ENCODE measurements around the gene MLST8.

The MLST8 gene

DNA sequence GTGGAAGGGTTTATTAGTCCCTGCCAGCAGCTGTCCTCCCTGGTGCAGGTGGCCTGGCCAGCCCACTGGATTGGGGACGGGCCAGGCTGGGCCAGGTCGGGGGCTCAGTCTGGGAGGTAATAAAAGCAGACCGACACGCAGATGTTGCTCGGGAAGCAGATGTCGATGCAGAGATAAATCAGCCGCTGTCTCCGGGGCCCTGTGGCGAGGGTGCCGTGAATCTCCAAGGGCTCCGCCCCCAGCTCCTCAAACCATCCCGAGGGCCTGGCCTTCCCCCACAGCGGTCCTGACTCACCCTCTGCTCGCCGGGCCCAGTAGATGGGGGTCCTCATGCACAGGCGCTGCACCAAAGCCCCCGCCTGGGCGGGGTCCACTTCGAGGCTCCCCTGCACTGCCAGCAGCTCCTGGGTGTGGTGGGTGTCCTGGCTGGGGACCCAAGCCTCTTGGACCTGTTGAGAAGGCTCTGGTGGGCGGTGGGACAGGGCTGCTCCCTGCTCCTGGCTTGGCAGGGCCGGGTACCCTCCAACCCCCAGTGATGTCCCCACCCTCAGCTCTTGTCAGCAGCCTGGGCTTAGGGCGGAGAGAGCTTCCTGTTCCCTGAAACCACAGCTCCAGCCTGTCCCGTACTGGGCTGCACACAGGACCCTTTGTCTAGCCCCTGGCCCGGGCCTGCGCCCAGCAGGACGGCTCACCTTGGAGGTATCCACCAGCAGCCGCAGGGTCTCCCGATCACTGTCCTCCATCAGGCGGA is 4.2 kb downstream of the MLST8 start:
- no peak for DNase-seq (ENCODE audit: low spot score)

DNA sequence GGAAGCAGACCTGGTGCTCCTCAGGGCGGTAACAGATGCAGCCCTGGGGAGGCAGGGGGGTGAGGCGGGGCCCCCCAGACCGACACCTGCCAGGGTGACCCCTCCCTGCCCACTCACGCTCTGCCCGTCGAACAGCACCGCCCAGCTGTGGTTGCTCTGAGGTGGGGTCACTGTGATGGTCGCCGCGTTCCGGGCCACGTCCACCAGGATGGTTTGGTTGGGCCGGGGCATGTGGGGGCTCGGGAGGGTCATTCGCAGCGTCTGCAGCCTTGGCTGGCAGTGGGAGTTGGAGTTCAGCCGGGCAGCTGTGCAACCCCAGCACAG is 4.7 kb downstream of the MLST8 start:
- no peak for DNase-seq (ENCODE audit: low spot score)

DNA sequence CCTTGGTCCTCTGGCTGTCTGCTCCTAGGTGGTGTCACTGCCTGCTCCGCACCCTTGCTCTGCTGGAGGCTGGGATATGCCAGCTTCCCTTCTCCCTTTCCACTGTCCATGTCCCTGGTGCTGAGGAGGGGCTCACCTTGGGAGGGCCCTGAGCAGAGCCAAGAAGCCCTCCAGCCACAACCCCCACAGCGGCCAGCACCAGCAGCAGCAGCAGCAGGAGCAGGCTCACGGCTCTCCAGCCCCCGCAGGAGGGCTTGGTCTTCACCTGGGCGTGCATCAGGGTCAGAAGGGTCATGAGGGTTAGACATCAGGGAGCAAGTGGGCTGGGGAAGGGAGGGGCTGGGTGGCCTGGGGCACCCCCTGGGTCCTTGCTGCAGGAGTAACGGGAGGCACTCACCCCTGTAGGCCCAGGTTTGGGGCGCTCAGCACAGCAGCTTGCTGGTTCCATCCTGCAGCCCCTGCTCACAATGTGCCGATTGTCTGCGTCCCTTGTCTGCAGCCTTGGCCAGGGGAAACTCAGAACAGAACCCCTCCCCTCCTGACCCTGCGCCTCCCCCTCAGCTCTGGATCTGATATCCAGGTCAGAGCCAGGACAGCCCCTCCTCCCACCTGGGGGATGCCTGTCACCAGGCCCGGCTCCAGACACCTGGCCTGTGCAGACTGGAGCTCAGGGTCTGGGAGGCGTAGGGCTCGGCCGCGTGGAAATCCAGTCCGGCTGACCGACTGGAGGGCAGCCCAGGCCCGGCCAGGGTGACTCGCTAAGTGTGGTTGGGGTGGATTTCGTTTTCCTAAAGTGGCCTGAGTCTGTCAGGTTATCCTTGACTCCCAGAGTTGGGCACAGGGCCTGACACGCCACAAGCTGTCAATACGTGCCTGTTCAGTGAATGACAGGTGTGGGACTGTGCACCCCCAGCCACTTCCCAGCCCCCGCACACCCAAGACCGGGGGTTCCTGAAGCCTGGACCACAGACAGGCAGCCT is 5.4 kb downstream of the MLST8 start, which contains the start of gene BRICD5:
Gene BRICD5, minus strand, starts transcription at position 478 of the 980 bp plus-strand sequence. Its CDS starts 30 bp downstream, at position 448.
- no peak for DNase-seq (ENCODE audit: low spot score)

DNA sequence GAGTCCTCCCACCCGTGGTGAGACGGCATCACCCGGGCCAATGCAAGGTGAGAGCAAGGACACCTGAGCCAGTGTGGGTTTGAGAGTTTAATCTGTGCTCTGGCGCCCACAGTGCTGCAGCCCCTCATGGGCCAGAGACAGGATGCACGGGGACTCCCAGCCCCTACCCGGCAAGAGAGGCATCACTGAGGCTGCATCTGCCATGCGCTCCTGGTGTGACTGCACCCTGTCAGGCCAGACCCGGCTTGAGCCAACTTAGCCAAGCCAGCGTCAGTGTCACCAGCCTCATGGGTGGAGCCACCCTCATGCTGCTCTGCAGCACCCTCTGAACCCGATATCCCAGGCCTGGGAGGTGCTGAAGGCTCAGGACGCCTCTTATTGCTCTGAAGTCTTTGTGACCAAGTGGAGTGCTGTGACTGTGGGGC is 6.7 kb downstream of the MLST8 start:
- no peak for DNase-seq (ENCODE audit: low spot score)

DNA sequence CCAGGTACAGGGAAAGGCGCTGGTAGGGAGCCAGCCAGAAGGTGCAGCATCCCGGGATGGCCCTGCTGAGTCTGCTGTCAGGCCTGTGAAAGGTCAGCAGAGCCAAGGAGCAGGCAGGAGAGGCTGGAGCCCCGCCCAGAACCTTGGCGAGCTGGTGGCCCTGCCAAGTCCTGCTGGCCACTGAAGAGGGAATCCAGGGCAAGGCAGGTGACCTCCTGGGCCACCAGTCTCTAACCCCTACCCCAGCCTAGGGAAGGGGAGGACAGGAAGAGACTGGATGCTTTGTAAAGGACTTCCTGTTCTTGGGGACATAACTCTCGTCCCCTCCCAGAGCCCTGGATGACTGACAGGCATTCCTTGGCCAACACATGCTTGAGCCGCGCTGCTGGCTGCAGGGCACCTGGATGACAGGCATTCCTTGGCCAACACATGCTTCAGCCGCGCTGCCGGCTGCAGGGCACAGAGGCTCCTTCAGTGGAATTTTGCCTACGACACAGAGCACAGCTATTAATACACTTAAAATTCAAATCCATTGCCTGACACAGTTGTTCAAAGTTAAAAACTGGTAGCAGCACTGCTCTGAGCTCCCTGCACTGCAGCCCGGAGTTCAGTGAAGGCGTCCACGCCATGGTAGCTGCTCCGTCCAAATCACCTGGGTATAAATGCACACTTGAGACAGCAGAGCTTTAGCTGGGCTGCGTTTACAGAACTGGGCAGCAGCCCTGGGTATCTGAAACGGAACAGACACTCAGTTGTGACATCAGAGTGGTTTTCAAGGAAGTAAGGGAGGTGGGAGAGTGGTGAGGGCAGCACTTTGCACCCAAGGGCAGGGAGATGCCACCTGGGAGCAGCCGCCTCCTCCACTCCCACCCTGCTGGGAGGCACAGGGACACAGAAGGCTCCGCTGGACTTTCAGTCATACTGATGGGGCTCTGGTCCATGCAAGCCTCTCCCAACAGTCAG is 7.4 kb downstream of the MLST8 start:
- DNase-seq (ENCODE audit: low spot score) = no peak

DNA sequence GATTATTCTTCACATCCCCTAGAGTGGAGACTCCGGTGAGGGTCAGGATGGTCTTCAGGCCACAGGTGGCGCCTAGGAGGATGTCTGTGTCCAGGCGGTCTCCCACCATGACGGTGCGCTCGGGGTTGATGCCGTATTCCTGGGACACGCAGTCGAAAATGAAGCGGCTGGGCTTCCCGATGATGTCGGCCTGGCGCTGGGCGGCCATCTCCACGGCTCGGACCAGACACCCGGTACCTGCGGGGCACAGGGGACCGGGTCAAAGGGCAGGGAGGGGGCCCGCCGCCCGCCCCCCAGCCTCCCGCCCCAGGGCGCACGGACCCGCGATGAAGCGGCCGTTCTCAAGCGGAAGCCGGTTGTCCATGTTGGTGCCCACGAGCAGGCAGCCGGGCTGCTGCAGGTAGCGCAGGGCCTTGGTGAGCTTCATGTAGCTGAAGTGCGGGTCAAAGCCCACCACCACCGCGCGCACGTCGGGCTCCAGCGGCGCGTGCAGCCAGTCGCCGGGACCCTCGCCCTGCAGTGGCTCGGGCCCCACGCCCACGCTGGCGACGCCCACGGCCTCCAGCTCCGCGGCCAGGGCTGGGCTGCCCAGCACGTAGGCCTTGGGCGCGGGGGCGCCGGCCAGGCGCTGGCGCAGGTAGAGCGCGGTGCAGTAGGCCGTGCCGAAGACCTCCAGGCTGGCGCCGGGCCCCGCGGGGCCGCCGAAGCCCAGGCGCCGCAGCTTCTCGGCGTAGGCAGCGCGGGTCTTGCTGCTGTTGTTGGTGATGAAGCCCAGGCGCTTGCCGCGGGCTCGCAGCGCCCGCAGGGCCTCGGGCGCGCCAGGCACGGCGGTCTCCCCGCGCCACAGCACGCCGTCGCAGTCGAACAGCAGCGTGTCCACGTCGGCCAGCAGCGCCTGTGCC is 8.8 kb downstream of the MLST8 start:
- no peak for DNase-seq (ENCODE audit: low spot score)

DNA sequence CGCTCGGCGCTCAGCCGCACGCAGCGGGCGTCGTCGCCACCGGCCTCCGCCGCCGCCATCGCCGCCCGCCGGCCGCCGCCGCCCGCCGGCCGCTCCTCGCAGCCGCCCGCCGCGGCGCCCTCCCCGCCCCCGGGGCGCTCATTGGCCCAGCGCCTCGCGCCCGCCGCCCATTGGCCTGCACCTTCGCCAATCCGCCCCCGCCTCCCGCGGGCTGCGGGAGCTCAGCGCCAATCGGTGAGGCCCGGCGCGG is 9.4 kb downstream of the MLST8 start, which contains the start of gene PGP:
Gene PGP, minus strand, starts transcription at position 122 of the 250 bp plus-strand sequence. Its CDS starts 63 bp downstream, at position 59.
- peak; percentile 99 for DNase-seq (ENCODE audit: low spot score)

DNA sequence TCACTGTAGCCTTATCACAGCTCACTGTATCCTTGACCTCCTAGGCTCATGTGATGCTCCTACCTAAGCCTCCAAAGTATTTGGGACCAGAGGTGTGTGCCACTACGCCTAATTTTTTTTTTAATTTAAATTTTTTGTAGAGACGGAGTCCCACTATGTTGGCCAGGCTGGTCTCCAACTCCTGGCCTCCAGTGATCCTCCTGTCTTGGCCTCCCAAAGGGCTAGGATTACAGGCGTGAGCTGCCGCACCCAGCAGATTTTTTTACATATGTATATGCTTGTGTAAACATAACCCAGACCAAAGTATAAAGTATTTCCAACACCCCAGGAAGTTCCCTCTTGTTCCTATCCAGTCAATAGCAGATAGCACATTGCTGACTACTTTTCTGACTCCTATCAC is 11.1 kb downstream of the MLST8 start:
- DNase-seq (ENCODE audit: low spot score) = no peak

DNA sequence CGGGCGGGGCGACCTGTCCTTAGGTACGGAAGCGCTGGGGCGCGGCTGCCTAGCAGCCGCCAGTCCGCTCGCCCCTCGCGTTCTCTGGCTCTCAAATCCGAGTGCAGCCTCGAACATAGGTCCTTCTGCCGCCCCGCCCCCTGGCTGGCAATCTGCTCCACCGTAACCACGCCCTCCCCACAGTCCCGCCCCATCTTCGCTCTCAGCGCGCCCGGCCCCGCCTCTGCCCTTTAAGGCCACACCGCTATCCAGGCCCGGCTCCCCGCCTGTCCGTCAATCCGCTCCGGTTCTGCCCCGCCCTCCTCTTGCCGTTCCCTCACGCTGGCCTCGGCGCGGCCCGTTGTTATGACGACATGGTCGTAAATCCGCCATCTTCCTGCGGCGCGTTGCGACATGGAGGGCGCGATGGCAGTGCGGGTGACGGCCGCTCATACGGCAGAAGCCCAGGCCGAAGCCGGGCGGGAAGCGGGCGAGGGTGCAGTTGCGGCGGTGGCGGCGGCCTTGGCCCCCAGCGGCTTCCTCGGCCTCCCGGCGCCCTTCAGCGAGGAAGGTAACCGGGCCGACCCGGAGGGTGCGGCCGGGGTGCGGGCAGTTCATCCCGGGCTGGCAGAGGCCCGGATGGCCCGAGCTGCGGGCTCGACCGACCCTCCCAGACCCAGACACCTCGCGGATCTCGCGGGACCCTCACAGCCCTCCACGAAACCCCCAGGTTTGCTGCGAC is 18.1 kb downstream of the MLST8 start, which contains the start of gene E4F1:
Gene E4F1, plus strand, starts transcription at position 371 of the 721 bp plus-strand sequence. Its CDS starts 23 bp downstream, at position 394.
- DNase-seq (ENCODE audit: low spot score) = peak; percentile 98

DNA sequence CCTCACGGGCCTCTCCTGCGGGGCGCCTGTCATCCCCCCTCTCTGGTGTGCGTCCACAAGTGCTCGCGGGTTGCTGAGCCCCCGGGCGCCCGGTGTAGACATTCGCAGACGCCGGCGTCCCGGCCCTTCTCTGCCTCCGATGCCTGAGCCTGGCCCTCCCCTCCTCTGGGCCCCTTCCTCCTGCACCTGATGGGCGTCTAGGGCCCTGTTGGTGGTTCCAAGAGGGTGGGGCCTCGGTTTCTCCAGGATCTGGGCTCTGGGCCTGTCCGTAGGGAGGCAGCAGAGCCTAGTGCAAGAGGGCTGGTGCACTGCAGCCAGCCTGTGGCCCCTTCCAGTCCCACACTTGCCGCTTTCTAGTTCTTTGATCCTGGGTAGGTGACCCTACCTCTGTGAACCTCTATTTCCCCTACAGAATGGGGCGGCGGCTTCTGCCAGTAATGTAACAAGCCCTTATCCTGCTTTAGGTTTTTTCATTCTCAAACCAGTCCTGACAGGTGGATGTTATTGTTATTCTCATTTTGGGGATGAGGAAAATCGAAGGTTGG is 18.8 kb downstream of the MLST8 start:
- peak; percentile 73 for DNase-seq (ENCODE audit: low spot score)

DNA sequence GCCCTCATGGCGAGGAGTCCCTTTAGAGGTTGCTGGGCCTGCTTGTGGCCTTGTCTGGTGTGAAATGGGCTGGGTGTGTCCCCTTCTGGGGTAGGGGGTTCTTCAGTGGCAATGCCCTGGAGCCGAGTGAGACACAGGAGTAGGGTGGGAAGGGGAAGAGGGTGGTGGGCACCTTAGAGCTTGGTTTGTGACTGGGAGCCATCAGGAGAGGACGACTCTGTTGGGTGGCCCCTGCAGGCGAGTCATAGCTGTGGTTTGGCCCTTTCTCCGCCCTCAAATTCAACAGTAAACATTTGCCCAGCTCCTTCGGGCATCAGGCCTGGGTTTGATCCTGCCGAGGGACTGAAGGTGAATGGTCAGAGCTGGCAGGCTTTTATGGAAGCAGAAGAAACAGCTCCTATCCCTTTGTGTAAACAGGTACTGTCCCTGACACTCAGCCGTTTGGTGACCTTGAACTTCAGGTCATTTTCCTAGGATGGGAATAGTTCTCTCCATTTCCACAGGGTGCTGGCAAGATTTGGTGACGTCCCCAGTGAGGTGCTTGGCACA is 21.1 kb downstream of the MLST8 start:
- DNase-seq (ENCODE audit: low spot score) = no peak

DNA sequence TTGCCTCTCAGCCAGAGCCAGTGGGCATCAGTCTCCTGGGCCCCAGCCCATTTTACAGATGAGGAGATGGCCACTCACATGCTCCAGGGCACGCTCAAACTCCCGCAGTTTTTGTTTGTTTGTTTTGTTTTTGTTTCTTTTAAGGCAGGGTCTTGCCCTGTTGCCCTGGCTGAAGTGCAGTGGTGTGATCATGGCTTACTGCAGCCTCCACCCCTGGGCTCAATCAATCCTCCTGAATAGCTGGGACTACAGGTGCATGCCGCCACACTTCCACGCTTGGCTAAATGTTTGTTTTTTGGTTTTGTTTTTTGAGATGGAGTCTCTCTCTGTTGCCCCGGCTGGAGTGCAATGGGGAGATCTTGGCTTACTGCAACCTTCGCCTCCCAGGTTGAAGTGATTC is 21.7 kb downstream of the MLST8 start:
- DNase-seq (ENCODE audit: low spot score) = no peak

DNA sequence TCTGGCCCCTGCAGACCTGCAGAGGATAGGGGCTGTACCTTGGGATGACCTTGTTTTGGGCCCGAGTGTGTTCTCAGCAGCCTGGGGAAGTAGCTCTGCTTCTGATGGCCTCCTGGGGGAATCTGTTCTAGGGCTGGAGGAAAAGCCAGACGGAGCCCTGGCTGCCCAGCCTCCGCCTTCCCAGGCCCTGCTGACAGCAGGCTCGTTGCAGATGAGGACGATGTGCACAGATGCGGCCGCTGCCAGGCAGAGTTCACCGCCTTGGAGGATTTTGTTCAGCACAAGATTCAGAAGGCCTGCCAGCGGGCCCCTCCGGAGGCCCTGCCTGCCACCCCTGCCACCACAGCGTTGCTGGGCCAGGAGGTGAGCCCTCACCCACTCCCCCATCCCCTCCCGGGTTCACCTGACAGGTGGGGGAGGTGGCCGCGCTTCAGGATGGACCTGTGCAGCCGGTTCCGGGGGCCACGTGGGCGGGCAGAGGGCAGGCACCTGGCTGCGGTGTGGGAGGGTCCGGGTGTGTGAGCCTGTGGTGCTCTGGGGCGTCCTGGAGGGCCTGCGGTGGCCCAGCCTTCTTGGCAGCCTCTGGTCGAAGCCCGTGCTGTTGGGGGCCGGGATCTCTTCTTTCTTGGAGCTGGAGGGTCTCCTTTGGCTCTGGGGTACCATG is 23.0 kb downstream of the MLST8 start:
- DNase-seq (ENCODE audit: low spot score) = no peak

DNA sequence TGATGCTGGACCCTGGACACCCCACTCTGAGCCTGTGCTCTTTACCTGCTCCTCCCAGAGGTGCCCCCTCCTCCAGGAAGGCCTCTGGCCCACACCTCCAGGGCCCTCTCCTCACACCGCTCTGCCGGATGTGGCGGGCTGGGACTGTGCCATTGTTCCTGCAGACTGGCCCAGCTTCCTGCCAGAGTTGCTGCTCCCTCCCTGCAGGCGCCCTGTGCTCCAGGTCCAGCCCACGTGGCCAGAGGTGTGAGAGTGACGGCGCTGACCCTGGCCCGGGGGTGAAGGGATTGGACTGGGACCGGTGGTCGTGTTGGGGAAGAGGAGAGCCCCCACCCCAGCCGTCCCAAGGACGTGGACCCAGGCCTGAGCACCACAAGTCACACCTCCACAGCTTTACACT is 23.8 kb downstream of the MLST8 start:
- DNase-seq (ENCODE audit: low spot score) = no peak

DNA sequence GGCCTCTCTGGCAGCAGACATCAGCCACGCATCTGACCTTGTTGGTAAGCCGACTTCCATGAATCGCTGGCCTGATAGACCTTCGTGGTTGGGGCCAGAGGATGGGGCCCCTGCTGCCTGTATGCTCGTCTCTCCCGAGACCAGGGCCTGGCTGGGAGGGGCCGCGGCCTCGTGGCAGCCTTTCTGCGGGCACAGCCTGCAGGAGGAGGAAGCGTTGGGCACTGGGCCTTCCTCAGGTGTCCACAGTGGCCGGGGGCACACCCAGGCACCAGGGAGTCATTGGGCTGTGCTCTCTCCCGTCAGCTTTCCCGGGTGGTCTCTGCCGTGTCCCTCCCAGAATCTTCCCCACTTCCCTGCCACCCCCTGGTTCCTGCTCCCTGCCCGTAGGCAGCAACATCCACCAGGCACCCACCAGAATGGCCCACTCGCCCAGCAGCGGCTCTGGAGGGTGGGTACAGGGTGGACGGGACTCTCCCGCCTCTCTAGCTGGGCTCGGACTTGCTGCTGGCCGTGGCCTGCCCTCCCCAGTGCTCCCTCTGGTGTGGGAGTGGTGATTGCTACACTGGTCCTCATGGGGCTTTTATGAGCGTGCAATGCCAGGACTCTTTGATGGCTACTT is 24.5 kb downstream of the MLST8 start:
- no peak for DNase-seq (ENCODE audit: low spot score)

DNA sequence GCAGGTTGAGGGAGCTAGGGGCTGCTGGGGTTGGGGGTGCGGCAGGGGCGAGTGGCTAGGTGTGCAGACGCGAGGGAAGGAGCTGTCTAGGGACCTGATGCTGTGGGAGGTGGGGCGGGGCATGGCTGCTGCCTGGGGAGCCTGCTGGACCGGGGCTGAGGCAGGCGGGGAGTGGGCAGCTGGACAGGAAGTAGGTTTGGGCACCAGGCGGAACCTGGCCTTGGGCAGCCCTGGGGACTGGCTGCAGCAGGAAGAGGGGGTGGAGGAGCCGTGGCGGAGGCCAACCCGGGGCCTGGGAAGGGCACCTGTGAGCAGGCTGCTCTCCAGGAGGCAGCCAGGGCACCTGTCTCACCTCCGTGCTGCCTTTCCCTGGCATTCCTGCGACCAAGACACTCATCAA is 25.1 kb downstream of the MLST8 start:
- no peak for DNase-seq (ENCODE audit: low spot score)

DNA sequence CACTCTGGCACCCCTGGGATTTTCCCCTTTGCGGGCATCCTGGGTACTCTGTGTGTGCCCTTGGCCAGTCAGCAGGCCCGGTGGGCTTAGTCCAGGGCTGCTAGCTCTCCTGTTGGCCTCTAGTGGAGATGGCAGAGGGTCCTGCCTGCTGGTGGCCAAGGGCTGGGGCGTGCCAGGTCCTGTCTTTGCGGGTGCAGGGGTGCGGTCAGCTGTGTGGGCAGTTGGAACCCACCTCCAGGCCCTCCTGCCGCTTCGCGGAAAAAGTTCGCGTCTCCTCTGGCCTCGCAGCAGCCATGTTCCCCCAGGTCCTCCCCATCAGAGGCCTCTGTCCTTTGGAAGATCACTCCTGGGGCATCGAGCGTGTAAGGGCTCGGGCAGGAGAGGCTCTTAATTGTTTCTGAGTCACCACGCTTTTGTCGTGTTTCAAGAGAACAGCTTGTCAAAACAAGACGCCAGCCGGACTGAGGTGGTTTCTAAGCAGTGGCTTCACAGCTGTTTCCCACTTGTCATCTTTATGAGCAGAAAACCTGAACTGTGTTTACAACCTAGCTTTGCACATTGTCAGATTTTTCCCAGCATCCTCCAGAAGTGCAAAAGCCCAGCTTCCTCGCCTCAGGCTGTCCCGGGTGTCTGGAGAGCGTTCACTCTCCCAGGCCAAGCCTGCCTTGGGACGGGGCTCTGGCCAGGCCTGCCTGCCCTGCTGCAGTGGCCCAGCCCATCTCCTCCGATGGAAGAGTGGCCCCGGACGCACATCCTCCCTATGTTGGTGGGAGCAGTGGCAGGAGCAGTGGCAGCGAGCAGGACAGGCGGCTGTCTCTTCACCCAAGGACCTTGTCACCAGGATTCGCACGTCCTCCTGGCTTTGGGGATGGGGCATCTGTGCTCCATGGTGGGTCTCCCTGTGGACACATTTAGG is 26.0 kb downstream of the MLST8 start:
- no peak for DNase-seq (ENCODE audit: low spot score)

Data from D341Med (cell line).